NCI-H82 (cell line): Measurements from ENCODE around the gene CXXC5.
A peak's percentile ranks its signal among the peaks of the same experiment; 100 is the strongest.

ENCODE experiments used
- DNase-seq: peaks from one replicate; lab custom pipeline; 2025; lab: John Stamatoyannopoulos, UW

Gene CXXC5

DNA sequence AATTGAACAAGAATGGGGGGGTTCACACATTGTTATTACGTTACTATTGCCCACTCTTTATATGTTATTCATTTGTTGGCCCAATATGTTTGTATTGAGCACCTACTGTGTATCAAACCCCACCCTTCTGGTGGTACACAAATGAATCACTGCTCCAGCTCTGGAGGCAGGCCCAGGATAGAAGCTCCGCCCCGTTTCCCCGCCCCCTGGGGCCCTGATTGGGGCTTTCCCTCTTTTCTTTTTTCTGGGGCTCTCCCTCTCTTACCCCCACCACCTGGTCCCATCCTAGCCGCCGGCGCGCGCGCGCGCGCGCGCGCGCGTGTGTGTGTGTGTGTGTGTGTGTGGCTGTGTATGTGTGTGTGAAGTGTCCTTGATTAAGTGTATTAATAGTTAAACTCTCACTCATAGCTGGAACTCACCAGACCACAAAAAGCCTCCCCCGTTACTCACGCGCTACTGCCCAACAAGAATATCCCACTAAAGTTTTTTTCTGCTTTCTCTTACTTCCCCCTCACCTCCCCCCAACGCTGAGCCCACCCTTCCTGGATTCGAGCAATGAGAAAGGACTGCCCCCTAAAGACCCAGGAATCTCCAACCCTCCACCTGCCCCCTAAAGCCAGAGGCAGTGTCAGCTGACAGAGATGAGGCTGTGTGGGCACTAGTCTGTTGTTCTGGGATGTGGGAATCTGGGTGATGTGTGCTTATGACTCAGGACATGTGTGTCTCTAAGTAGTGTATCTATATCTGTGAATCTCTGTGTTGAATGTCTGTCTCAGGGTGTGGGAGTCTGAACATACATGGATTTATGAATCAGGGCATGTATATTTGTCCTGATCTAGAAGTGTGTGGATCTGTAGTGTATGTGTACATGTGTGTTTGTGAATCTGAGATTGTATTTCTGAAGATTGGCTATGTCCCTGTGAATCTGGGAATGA lies 4.0 kb downstream of the CXXC5 start:
- peak; percentile 85 for DNase-seq

DNA sequence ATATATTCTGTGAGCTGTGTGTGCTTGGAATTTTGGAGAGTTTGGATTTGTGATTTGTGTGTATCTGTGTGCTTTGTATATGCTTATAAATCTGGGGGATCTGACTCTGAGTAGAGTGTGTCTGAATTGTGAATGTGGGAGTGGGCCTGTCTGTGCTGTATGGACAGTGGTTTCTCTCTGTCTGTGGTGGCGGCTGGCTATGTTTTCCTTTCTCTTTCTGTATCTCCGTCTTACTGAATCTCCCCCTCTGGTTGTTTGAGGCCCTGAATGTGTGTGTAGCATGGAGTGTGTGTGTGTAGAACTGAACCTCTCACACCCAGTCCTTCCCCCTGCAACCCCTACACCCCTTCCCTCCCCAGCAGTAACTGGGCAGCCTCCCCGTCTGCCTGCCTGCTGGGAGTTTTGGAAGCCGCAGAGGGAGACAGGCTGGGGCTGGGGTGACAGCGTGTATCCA lies 4.7 kb downstream of the CXXC5 start:
- no peak for DNase-seq

DNA sequence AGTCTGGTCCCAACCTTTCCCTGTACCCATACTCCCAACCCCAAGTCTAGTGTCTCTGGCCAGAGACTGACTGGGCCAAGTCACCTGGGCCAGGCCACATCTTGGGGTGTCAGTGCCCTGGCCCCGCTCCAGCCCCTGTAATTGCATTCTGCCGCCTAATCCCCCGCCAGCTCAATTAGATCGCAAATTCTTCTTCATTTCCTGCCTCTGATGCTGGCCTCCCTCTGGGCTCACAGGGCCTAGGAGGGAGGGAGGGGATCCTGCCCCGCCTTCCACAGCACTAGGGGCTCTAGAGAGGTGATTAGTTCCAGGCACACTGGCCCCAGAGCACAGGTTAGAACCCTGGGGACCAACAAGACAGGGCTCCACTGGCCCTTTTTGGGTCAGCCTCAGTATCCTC lies 5.5 kb downstream of the CXXC5 start:
- DNase-seq: peak; percentile 76

DNA sequence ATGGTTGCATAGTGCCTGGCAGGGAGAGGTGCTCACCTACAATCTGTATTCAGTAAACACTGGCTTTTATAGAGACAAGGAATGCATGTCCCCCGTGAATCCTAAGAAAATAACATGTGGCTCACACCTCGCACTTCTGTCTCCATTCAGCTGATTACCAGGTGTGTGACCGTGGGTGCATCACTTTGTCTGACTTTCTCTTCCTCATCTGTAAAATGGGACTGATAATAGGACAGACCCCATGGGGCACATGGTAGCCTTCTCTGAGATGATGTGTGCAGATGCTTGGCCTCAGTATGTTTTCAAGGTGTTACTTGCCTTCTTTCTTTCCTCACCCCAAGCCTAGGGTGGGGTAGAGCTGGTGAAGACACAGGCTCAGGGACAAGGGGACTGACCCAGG lies 6.3 kb downstream of the CXXC5 start:
- DNase-seq: no peak

DNA sequence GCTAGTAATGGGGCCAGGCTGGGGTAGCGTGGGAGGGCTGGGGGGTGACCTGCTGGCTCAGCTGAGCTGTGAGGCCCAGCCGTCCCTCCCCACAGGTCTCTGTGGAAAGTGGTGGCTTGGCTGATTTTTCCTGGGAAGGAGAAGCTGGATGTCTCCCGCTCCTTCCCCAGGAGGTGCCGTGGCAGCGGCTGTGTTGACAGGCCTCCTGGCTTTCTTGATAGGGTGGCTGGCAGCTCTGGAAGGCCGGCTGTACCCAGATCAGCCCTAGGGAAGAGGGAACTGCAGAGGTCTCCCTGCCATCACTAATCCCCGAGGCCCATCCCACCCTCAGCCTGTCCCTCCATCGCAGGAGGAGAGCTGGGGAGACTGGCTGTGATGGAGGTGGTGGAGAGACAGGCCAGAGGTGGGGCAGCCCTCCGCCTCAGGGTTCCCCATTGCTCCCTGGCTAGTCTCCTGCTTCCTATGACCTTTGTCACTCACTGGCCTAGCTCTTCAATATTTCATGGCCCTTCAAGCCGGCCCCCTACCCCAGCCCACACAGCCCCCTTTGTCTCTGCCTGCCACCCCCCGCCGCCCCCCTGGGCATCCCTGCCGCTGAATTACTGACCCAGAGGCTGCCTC lies 6.8 kb downstream of the CXXC5 start:
- DNase-seq: peak; percentile 68

DNA sequence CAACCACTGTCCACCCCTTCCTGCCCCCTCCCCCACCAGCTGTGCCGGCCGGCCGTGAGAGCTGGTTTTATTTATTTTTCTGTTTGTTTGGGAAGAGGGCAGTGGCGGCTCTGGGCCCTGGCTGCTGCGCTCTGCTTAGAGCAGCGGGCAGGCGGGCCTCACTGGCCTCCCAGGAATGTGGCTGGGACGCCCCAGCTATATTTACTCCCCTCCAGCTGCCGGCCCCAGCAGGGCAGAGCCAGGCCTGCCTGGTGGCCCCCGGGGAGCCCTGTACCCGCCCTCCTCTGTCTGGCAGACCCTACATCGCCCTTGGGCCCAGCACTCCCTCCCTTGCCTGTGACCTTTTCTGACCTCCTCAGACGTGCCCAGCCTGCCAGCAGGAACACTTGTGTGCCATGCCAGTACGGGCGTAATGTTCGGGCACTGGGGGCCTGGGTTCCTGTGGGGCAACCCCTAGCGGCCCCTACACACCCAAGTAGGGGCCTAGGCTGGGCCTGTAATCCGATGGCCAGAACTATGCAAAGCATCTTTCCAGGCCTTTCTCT lies 7.7 kb downstream of the CXXC5 start:
- no peak for DNase-seq

DNA sequence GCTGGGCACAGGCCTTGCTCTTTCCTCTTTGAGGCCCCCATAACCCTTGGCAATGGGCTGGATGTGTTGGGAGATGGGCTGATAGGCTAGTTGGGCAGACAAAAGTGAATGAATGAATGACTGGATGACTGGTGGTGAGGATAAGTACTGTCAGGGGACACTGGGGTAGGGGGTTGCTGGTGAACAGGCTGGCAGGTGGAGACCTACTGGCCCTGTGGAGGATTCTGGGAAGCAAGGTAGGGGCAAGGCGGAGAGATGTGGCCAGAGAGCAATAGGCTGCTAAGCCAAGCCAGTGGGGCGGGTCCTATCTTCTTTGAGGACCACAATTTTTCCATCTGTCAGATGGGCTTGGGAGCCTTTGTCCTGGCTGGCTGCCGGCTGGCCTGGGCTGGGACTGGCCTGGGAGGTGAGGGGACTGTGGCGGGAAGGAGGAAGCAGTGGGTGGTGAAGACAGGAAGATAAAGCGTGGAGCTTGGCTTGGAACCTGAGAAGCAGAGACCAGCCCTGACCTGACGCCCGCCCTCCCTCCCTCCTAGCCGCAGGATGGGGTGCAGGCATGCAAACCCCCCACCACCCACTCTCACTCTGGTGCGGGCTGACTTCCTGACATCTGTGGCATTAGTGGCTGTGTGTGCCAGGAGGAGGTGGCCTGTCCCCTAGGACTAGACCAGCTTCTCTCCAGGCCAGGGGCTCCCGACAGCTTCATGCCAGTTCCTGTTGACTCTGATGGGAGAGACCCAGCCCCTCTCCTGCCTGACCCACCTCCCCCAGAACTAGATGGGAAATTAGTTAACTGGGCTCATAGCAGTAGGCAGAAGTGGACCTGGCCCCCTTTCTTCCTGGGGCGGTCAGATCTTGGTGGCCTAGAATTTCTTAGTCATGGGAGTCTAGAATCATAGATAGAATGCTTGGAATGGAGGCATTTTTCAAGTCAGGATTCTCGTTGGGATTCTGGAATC lies 9.5 kb downstream of the CXXC5 start:
- no peak for DNase-seq

DNA sequence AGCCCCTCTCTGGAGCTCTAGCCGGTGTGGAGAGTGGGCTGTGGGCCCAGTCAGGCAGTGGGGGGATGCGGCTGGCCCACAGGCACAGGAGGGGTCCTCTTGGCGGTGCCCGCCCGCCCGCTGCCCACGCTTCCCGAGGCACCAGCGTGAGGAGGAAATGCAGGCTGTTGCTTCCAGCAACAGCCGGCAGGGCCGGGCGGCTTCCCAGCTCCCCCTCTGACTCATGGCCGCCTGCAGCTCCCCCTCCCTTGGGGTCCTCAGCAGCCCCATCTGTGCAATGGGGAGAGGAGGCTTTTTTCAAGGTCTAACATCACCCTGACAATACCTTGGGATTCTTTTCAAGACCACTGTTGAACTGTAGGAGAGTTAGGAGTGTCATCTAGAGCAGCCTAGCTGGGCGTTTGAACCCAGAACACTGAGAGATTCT lies 10.4 kb downstream of the CXXC5 start:
- DNase-seq: no peak

DNA sequence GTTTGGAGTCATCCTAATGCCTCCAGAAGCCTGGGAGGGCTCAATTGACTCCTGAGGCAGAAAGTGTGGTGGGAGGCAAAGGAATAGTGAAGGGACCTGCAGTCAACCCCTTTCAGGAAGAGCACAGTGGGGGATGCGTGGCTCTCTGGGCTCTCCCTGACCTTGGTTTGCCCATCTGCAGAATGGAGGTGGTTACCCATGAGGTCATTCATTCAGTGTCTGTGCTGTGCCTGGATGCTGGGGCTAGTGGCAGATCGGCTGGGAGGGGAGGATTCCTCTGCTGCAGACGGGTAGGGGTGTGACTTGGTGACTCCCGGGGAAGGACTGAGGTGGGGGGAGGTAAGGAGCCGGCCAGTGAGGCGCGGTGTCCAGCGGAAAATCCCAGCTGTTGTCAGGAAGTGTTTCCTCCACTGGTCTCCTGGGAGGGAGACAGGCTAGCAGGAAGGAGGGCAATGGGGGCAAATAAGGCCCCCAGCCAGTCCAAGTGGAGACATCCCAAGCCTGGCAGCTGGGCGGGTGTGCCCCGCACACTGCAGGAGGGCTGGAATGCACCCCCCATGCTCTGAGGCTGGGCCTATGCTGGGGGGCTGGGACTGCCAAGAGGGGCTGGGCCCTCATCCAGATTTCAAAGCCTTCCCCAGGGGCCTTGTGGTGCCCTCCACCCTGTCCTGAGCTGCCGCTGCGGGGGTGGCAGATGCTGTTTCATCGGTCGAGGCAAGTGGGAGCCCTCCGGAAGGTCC lies 10.9 kb downstream of the CXXC5 start:
- peak; percentile 39 for DNase-seq

DNA sequence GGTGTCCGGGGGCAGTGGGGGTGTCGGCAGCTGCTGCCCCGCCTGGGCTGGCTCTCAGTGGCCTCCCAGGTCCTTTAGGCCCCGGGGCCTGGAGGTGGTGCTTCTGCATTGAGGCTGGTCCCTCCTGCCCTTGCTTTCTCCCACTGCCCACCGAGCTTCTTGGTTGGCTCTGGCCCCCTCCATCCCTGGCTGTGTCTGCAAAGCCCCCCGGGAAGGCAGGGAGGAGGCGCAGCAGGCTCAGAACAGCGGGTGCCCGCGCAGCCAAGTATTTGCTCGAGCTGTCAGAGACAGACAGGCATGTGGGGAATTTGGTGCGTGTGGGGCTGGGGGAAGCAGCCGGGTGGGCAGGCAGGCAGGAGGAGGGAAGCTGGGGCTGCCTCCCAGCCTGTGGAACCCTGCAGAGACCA lies 11.5 kb downstream of the CXXC5 start:
- no peak for DNase-seq

DNA sequence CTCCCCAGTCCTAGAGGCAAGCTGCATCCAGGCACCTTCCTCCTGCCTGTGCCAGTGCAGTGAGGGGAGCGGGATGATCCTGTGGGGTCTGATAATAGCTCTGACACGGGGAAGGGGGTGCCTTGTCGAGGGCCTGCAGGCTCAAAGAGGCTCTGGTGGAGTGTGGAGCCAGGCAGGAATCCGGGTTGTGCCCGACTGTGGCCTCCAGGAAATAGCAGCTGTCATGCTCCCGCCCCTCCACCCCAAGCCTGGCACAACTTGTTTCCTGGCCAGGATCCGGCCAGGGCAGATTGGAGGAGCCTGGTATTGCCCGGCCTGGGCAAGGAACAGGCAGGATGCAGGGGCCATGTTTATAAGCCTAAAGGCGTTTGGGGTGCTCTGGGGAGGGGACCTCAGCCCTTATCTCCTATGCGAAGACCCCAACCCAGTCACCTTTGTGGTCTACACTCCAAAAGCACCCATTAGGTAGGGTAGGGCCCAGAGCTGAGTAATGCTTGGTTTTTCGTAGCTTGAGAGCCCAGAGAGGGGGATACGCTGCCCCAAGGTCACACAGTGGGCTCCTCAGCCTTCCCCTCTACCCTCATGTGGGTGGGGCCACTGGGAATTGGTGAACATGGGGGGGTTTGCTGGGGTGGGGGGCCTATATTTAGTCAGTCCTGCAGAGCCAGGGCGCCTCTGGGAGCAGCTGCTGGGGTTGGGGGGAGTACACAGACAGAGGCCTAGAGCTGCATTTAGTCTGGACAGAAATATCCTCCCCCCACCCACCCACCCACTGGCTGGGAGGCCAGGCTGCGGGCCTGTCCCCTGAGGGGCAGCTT lies 12.2 kb downstream of the CXXC5 start:
- DNase-seq: no peak

DNA sequence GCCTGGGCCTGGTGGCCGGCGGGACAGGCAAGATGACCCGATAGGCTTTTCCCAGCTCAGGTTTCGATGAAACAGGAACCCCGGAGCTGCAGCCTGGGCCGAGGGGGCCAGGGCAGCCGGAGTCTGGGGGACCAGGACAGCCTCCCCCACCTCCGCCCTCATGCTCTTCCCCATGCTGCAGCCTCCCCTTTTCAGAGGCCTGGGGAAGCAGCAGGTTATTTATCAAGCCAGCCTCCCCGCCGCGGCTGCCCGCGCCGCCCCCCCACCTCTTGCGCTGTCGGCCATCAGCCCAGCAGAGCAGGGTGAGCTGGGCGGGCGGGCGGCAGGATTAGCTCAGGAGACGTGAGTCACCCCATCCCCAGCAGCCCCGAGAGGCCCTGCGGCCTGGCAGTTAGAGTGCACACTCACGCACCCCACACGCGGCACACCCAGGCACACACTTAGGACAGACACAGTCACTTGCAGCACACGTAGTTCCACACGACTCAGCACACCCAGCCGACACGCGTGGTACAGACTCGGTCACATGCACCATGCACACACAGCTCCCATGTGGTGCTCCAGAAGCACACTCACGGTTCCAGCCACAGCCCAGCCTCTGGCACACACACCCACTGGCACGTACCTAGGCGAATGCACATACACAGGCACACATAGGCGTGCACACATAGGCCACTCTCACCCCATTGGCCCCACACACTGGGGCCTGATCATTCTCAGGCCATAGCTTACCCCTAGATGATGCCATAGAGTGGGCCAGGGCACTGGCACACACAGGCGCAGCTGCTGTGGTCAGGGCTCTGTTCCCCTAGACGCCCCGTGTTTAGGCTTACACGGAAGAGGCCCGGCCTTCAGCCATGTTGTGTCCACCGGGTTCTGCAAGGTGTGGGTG lies 13.0 kb downstream of the CXXC5 start:
- DNase-seq: peak; percentile 62

DNA sequence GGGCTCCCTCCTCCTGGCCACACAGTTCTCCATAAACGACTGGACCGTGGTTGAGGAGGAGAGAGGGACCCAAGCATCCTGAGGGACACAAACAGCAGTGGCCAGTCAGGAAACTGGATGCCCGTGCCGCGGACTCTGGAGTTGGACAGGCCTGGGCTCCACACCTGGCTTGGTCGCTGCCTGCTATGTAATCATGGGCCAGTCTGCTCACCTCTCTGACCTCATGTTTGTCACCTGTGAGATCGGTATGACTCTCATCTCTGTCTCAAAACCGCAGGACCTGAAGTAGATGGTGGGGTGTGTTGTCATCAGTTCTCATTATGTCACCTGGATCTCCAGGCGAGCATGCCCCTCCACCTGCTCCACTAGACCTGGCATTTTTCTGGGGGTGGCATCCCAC lies 14.5 kb downstream of the CXXC5 start:
- DNase-seq: no peak

DNA sequence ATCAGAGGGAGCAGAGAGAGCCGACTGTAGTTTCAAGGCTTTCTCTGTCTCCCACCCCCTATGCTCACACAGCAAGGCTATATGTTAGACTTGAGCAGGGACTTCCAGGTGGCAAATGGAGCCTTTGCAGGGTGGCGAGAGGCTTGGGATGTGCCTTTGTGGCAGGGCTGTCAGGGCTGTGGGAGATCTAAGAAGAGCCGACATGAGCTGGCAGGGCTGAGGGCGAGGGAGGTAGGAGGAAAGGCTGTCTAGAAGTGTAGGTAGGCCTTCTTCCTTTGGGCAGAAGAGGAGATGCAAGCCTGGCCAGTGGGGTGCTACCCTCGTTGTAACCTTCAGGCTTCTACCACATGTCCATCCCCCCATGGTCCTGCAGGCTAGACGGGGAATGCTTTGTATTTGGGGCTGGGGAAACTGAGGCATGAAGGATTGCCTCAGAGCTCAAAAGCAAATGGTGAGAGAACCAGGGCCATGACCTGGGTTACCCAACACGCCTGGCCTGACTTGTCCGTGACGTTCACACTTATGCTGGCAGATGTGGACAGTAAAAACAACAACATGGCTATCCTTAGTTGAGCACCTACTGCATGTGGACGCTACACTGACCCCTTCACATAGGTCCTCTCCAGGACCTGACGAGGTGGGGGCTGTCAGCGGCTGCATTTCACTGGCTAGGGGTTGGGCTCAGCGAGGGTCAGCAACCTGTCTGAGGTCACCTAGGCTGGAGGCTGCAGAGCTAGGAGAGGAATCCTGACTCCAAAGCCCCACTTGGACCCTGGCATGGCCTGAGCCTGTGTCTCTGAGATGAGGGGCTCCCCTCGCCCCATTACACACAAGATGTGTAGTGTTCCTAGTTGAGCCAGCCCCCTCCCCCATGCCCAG lies 15.3 kb downstream of the CXXC5 start:
- no peak for DNase-seq

DNA sequence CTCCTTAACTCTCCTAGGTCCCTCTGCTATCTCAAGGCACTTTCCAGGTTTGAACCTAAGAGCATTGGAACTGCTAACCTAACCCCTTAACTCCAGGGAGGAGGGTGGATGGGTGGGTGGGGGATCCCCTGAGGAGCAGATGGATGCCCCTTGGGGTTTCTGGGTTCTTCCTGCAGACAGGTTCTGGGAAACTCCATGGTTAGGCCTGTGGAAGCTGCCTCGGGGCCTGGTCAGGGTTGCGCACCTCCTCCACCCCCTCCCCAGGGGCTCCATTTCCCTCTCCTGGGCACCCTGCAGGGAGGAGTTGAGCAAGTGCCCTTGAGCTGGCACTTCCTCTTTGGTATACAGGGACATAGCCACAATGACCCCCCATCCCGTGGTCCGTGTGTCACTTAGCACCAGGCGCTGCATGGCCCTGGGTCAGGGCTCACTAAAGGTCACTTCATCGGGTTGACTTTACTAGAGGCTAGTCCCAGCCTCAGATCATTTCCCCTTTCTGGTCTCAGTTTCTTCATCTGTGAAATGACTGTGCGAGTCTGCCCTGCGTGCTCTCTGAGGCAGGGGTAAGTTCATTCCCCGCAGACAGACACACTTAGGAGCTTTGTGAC lies 16.0 kb downstream of the CXXC5 start:
- DNase-seq: no peak

DNA sequence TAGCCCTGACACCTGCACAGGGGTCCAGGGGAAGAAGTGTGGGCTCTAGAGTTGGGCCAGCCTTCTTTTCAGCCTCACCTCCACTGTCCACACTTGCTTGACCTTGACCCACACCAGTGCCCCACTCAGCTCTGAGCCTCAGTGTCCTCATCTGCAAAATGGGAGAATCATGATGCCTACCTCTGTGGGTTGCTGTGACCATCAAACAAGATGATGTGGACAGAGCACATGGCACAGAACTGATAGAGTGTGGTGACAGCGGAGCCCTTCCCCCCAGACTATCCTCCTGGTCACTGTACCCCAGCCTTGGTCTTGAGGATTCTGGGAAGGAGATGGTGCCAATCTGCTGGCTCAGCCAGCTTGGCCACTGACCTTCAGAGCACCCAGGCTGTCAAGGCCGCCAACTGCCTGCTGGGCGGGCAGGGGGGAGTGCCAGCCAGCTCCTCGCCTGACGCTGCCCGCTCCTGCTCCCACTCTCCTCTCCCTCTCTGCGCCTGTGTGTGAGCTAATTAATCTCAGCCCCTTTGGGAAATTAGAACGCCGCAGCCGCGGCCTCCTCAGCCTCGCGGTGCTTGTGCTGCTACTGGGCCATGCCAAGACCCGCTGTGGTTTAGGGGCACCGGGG lies 16.7 kb downstream of the CXXC5 start:
- no peak for DNase-seq

DNA sequence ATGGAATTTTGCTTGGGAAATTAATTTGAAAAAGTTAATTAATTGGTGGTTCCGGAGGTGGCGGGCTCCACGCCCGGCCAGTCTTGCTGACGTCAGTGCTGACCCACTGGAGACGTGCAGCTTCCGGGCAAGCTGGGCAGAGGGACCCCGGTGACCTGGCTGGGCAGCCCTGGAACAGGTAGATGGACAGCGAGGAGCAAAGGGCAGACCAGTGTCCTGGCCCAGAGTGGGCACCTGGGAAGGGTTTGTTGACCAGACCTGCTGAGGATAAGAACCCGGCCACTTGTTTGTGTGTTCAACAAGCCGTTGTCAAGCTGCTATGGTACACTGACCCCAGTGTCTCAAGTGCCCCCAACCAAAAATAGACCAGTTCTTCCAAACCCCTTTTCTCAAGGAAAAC lies 17.5 kb downstream of the CXXC5 start:
- DNase-seq: no peak
